ENCODE measurements around the gene DAB2IP.
"Not testable (repeated sequence)": the region's sequence is repeated elsewhere in the genome, so short reads cannot be mapped to it uniquely, and the experiment has no call there.

The DAB2IP gene

DNA sequence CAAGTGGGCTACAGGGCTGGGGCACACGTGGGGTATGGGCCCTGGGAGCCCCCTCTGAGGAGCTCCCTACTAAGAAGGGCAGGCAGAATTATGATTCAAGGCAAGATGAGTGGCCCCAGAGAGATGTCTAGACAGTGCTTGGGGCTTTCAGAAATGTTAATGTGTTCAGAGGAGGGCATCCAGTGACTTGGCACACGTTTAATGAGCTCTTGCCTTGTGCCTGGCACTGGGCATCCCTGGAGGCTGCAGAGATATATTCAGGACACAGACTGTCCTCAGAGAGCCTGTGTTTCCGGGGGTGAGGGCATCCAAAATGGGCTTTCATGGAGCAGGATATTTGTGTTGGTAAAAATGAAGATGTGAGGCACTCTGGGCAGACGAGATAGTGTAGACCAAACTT, 25.4 kb upstream of the DAB2IP start:
- DNase-seq (ENCODE audit: low spot score): no peak

DNA sequence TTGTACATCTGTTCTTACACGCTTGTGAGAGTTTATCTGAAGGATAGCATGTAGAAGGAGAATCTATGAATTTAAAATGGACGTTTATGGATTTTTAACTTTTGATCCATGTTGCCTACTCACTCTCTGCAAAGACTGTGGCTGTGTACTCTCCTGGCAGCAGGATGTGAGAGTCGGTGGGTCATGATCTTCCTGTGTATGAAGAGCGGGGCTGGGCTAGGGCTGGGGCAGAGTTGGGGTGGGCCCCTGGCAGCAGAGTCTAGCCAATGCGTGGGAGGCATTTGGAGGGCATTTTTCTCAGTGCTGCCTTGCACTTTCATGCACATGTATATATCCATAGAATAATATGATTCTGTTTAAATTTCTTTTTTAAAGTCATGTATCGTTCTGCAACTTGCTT, 24.0 kb upstream of the DAB2IP start:
- DNase-seq (ENCODE audit: low spot score): no peak

DNA sequence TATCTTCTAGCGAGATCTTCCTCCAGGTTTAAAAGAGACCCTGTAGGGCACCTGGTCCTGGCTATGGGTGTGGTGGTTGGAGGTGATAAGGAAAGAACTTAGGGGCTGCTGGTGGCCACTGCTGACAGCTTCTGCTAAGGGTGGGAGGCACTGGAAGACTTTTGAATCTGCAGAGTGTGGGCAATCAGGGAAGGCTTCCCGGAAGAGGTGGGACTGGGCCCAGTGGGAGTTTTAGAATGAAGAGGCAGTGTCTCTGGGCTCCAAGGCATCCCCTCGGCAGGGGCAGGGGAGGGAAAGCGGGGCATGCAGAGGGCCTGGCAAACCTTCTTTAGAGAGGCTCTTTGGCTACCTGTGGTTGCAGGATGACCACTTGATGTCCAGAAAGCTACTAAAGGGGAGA, 23.0 kb upstream of the DAB2IP start:
- no peak for DNase-seq (ENCODE audit: low spot score)

DNA sequence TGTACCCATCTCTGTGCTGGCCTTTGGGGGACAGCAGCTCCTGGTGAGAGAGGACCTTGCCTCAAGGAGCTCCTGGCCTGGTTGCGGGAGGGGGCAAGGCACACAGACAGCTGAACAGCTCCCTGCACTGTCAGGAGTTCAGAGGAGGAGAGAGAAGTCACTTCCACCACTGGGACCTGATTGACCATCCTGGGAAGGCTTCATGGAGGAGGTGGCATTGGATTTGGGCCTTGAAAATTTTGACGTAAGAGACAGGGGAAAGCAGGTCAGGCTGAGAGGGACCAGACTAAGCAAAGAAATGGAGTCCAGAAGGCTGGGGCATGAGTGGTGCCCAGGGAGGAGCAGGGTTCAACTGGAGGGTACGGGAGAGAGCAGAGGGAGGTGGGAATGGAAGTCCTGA, 20.3 kb upstream of the DAB2IP start:
- no peak for DNase-seq (ENCODE audit: low spot score)

DNA sequence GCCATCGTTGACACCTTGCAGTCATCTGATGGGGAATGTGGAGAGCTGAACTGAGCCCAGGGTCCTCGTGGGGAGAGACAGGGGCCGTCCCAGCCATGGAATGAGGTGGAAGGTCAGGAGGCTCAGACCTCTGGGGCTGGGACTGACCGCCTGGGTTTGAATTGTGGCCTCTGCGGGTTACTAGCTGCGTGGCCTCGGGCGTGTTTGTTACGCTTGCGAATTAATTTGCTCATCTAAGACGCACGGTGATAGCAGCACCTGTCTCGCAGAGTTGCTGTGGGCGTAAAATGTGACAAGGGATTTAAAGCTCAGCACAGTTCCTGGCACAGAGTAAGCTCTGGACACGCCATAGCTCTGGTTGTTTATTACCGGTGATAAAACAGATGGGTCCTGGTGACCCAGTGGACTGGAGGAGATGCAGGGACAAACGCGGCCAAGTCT, 19.4 kb upstream of the DAB2IP start:
- no peak for DNase-seq (ENCODE audit: low spot score)

DNA sequence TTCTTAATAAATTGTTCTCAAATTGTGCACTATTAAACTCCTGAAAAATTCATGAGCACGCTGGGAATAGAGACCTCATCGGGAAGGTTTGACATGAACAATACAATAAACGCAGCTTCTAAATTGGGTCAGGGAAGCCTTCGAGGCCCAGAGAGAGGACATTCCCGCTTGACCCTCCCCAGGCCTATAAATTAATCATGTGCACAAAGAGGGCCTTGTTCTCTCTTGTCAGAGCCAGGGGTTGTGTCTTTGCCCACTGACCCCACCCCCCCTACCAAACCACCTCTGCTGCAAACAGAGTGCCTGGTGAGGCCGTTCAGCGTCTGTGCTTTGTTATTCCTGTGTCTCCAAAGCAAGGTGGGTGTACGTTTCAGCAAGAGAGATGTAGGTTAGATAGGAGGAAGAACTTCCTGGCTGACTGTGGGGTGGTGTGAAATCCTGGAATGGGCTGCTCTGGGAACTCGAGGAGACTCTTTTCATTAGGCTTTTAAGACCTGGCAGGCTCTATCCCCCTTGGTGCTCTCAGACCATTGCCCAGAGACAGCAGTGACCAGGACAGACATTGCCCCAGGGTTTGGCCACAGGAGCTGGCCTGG, 18.2 kb upstream of the DAB2IP start:
- no peak for DNase-seq (ENCODE audit: low spot score)

DNA sequence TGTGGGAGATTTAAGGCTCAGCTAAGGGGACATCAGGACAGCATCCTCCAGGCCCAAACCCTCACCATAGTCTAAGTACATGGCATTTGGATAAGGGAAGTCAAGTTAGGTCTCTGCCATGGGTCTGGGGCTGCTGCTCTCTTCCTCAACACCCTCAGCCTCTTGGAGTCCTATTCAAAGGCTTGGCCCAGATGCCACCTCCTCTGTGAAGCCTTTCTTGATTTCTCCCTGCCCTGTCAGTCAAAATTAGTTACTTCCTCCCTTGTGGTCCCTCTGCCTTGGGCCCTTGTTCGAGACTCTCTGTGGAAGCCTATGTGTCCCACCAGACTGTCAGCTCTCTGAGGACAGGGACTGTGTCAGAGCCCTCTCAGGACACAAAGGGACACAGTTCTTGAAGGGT, 17.7 kb upstream of the DAB2IP start:
- no peak for DNase-seq (ENCODE audit: low spot score)

DNA sequence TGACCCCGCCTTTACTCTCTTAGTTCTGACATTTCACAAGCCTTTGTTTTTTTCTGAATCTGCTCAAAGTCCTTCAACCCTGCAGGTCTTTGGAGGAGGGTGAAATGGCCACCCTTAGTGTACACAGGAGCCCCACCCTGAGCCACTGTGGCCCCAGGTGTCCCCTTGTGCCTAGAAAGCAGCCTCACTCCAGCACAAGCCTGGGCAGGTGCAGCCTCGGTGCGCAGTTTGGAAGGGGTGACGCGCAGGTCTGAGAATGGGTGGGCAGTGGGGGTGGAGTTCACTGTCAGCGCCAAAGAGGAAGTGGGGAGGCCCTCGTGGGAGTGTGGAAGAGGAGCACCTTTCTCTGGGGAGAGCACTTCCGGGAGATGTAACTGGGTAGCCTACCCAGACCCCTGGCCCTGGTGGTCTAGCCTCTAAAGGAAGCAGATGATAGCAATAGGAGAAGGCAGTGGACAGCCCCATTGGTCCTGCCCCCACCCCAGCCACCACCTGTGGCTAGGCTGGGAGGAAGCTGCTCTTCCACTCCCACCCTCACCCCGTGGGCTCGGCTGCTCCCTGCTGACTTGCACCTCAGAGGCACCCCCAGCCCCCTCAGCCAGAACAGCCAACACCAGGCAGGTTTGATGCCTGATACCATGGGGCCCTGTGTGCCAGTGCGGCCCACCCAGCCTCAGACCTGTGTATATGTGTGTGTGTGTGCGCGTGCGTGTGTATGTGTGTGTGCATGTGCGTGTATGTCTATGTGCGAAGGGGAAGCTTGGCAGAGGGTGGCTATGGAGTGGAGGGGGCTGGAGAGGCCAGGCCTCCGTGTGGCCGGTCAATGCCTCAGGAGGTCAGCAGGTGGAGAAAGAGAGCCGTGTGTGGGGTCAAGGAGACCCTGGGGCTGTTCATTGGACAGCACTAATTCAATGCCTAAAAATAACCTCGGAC, 16.8 kb upstream of the DAB2IP start:
- DNase-seq (ENCODE audit: low spot score): no peak

DNA sequence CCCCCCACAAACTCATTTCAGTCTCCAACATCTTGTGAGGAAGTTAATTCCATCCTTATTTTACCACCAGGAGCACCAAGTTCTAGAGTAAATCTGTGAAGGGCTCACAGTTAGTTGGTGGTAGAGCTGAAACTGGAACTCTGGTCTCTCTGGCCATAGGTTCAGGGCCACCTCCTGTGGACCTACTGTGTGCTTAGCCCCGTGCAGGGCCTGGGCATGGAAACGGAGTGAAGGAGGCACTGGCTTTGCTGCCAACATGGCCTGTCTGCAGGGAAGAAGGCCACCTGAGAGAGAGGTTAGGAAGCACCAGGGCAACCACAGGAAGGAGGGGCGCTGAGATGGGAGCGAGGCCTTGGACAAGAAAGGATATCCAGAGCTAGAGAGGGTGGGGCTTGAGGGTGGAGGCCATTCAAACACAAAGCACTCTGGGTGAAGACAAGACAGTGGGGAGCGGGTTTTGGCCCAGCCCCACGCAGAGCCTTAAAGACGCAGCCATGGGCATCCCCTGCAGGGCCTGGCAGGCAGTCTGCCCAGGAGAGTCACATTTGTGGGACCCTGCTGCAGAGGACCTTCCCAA, 16.0 kb upstream of the DAB2IP start:
- DNase-seq (ENCODE audit: low spot score): no peak

DNA sequence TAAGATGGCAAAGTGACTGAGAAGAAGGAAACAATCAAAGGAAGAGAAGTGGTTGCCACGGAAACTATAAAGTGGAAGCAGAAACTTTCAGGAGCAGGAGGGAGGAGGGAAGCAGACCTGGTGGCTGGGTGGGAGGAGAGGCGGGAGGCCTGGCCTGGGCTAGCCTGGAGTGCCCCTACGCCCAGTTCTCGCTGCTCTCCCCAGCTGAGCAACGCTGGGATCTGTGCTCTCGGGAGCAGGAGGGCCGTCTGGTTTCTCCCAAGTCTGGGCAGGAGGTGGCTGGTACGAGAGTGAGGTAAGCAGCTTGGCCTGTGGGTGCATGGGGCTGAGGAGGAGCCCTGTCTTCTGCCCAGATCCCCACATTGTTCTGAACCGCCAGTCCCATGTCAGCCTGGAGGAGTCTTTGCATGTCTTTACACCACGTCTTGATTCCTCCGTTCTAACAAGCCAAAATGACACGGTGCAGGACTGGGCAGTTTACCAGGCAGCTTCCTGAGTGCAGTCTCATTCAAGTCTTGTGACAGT, 15.0 kb upstream of the DAB2IP start:
- DNase-seq (ENCODE audit: low spot score): no peak

DNA sequence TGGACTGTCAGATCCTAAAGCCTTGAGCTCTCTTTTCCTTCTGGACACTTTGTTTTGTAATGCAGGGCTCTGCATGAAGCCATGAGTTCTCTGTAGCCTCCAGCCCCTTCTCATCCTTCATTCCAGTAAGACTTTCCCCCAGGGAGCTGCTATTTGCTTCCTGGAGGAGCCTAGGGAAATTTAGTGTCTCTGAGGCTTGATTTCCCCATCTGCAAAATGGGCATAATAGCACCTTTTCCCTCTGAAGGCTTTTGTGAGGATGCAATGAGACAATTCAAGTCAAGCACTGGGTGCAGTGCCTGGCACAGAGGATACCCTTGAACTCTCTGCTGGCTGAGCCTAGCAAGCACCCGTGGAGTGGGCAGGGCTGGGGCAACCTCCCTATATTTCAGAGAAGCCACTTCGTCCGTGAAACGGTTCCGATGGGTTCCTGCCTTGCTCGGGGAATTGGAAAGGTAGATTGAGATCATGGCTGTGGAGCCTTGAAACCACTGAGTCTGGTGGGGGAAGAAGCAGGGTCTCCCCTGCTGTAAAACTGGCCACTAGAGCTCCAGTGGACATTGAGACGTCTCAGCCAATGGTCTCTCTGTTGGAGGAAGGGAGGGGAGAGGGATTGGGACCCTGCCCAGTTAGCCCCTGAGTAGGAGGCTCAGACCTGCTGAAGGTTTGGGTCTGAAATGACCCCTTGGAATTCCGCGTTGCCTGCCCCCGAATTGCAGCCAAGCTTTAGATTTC, 14.3 kb upstream of the DAB2IP start:
- no peak for DNase-seq (ENCODE audit: low spot score)

DNA sequence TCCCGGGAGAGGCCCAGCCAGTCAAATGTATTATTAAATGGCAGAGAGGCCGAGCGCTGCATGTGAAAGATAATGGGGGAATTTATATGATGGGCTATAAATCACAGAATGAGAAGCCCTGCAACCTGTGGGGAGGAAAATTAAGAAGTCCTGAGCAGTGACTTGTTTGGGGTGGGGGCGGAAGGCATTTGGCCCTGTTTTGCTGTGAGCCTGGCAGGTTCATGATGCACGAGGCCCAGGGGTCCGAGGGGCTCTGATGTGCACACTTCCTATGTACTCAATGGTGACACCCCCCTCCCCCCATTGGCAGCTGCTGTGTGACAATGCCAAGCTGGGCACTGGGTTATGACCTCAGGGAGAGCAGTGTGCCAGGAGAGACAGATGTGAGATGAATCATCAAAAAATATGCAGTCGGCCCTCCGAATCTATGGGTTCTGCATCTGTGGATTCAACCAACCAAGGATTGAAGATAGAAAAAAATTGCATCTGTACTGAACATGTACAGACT, 13.7 kb upstream of the DAB2IP start:
- no peak for DNase-seq (ENCODE audit: low spot score)

DNA sequence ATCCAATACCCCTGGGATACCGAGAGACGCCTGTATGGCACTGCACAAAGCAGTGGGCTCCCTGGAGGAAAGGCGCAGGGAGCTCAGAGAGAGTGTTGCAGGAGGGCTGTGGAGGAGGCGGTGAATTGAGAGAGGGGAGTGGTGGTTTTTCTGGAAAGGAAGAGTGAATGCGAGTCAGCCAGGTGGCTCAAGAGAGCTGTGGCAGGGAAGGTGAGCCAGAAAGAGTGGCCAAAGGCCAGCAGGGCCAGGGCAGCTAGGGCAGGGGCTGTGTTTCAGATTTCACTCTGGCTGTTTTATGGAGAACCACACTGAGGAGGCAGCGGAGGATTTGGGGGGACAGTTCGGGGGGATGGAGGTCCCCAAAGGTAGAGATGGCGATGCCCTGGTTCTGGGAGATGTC, 13.0 kb upstream of the DAB2IP start:
- no peak for DNase-seq (ENCODE audit: low spot score)

DNA sequence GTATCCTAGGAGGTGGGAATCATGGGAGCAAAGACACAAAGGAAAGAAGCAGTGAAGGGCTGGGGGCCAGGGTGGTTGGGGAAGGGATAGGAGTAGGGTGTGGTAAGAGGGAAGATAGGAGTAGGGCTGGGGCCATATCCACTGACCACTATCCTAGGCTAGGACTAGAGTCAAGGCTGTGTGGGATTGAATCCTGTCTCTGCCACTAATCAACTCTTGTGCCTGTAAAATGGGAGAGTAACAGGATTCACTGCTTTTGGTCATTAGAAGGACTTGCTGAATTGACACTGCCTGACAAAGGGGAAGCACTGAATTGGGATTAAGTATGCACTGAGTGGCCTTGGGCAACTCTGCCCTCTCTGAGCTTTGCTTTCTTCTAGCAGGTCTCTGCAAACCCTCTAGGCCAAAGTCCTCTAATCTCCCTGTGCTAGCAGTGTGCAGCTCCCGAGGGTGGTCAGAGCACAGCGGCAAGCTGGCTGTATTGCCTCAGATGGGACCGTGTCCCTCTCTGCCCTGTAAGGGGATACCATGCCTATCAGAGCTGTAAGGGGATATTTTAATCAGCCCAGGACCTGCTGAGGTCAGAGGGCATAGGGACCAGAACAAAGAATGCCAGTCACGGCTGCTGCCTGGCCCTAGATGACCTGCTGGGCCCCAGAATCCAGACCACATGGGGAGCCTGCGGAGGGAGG, 12.4 kb upstream of the DAB2IP start:
- DNase-seq (ENCODE audit: low spot score): no peak

DNA sequence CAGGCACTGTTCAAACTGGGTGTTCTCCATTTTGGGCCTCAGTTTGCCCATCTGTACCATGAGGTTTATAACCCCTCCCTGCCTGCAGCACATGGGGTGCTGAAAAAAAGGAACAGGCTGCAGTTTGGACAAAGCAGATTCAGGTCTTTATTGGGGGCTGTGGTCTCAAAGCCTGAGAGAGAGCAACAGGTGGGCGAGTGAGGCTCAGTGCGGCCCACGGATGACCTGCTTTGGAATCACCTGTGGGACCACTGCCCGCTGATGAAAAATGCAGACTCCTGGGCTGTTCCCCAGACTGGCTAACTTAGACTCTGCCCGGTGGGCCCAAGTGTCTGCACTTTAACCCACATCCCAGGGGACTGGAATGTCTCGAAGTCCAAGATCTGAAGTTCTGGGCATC, 11.8 kb upstream of the DAB2IP start:
- no peak for DNase-seq (ENCODE audit: low spot score)

DNA sequence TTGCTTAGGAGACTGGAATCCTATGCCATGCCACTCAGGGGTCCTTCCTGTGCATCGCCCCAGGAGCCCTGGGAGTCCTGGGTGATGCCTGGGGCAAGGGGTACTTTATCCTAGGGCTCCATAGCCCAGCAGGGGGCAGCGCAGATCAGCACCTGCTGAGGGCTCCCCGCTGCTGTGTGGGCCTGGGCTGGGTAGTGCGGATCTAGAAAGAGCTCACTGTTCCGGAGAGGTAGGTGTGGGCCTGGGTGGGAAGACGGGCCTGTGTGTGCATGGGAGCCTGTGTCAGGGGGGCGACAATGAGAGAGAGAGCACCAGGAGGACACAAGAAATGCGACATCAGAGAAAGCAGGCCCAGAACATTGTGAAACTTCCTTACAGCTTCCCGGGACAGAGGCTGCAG, 11.4 kb upstream of the DAB2IP start:
- DNase-seq (ENCODE audit: low spot score): peak; percentile 89

DNA sequence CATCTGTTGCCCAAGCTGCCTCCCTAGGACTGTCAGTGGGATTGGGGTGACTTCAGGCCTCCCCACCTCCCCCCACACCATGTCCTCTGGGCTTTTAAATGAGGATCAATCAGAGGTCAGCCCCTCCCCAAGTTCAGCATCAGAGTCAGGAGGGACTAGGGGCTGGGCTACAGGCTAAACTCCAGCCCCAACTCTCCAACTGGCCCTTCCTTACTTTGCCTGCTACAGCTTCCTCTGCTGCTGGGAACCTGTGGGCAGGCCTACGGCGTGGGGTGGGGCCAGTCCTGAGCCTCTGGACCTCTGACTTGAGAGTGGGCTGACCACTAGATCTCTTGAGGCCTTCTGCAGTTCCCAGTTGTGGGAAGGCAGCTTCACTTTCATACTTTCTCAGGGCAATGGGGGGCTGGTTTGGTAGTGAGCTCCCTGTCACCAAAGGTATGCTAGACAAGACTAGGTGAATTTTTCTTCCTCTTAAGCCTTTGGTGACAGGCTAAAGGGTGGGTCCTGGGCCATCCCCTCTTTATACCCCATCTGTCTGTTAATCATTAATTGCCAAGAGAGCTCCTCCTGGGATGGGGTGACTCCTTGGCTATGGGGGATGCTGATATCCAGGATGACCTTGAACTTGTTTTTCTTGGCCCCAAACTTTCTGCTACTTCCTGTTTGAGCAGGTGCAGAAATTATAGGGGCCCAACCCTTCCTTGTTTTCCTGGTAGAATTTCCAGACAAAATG, 10.8 kb upstream of the DAB2IP start:
- DNase-seq (ENCODE audit: low spot score): no peak

DNA sequence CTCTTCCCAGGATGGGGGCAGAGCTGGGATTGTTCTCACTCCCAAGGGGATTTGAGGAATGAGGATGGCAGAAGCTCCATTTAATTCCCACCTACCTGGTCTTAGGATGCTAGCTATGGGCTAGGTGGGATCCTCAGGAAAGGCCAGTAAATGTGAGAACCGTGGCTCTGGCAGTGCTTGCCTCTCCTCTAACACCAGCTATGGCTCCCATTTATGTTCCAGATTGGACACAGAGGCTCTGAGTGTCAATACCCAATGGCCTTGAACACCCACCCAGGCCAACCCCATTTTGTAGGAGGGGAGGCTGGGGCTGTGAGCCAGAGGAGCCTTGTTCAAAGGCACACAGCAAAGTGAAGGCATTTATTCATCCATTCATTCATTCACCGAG, 10.2 kb upstream of the DAB2IP start:
- DNase-seq (ENCODE audit: low spot score): no peak

DNA sequence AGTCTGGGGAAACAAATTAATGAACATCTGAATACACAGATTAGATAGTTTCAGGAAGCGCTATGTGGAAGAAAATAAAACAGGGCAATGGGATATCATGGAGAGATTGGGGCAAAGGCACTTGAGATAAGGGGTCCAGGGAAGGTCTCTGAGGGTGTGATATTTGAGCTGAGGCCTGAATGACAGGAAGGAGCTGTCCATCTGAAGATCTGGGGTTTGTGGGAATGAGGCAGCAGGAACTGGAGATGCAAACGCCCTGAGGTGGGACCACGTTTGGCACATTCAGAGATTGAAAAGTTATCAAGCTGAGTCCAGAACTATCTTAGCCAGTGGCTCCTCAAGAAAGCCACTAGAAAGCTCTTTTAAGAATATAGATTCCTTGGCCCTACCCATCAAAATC, 8.7 kb upstream of the DAB2IP start:
- no peak for DNase-seq (ENCODE audit: low spot score)

DNA sequence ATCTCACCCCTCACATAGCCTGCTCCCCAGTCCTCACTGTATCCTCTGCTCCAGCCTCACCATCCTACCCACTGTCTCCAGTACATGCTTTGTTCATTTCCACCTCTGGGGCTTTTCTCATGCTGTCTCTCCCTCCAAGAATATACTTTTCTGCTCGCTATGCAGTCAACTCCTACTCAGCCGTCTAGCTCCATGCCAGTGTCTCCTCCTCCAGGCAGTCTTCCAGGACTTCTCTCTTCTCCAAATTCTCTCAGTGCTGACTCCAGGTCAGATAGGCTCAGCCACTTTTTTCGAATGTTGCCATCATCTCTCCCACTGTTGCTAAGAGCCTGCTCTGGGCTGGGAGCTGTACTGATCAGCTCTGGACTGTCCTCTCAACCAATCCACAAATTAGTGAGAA, 8.0 kb upstream of the DAB2IP start:
- no peak for DNase-seq (ENCODE audit: low spot score)

DNA sequence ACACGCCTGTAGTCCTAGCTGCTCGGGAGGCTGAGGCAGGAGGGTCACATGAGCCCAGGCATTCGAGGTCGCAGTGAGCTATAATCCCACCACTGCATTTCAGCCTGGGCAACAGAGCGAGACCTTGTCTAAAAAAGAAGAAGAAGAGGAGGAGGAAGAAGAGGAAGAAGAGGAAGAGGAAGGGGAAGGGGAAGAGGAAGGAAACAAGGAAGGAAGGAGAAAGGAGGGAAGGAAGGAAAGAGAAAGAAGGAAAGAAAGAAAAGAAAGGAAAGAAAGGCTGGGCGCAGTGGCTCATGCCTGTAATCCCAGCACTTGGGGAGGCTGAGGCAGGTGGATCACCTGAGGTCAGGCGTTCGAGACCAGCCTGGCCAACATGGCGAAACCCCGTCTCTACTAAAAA, 7.4 kb upstream of the DAB2IP start:
- DNase-seq (ENCODE audit: low spot score): not testable (repeated sequence)

Measured in D341Med (cell line).